H9 (cell line): ENCODE results near the gene CCDC33. TPM values are rescaled to one million over a fixed set of nuclear protein-coding genes. Genes with fewer than 3 reads are reported as not detected.

Source experiments
- DNase-seq: peaks from one replicate; pipeline ENCODE4 v3.0.0-alpha.2; 2017
- H2AFZ ChIP-seq: one replicate; pipeline ENCODE4 v1.6.1; 2013; ENCODE audit warnings: mild to moderate bottlenecking, low read length, control low read depth, moderate library complexity
- H2AK5ac ChIP-seq: 2 replicates; pipeline ENCODE4 v1.6.1; 2013; ENCODE audit warnings: low read length, control low read depth, mixed read lengths; ENCODE audit not compliant: insufficient read length
- H2BK120ac ChIP-seq: one replicate; pipeline ENCODE4 v1.6.1; 2013; ENCODE audit warnings: low read depth, mild to moderate bottlenecking, low read length, control low read depth, inconsistent platforms; ENCODE audit not compliant: poor library complexity, severe bottlenecking
- H2BK12ac ChIP-seq: 2 replicates; pipeline ENCODE4 v1.6.1; 2013; ENCODE audit warnings: low read length, control low read depth, mixed read lengths, low read depth; ENCODE audit not compliant: insufficient read length
- H2BK15ac ChIP-seq: 2 replicates; pipeline ENCODE4 v1.6.1; 2013; ENCODE audit warnings: low read depth, low read length, control low read depth
- H2BK20ac ChIP-seq: one replicate; pipeline ENCODE4 v1.6.1; 2013; ENCODE audit warnings: low read depth, mild to moderate bottlenecking, low read length, control low read depth, inconsistent platforms; ENCODE audit not compliant: poor library complexity, severe bottlenecking
- H2BK5ac ChIP-seq: 2 replicates; pipeline ENCODE4 v1.6.1; 2013; ENCODE audit warnings: low read length, control low read depth, mixed read lengths; ENCODE audit not compliant: insufficient read length
- H3K14ac ChIP-seq: 2 replicates; pipeline ENCODE4 v1.6.1; 2013; ENCODE audit warnings: low read length, control low read depth; ENCODE audit not compliant: insufficient read depth
- H3K18ac ChIP-seq: 2 replicates; pipeline ENCODE4 v1.6.1; 2013; ENCODE audit warnings: low read depth, mild to moderate bottlenecking, mixed read lengths, low read length, control low read depth; ENCODE audit not compliant: insufficient read length
- H3K23ac ChIP-seq: 2 replicates; pipeline ENCODE4 v1.6.1; 2013; ENCODE audit warnings: low read length, control low read depth, mixed read lengths, low read depth; ENCODE audit not compliant: insufficient read length
- H3K23me2 ChIP-seq: 2 replicates; pipeline ENCODE4 v1.6.1; 2013; ENCODE audit warnings: low read depth, mild to moderate bottlenecking, mixed read lengths, low read length, control low read depth; ENCODE audit not compliant: insufficient read length, poor library complexity, severe bottlenecking
- H3K27ac ChIP-seq: 2 replicates; pipeline ENCODE4 v1.5.1; 2013; ENCODE audit warnings: low read length, control low read depth, mixed read lengths, low read depth; ENCODE audit not compliant: insufficient read length
- H3K27me3 ChIP-seq: 2 replicates; pipeline ENCODE4 v1.6.1; 2013; ENCODE audit warnings: low read length, control low read depth, inconsistent platforms; ENCODE audit not compliant: insufficient read depth
- H3K4ac ChIP-seq: 2 replicates; pipeline ENCODE4 v1.6.1; 2013; ENCODE audit warnings: low read depth, mild to moderate bottlenecking, control low read depth, inconsistent platforms, low read length, moderate library complexity
- H3K4me1 ChIP-seq: 2 replicates; pipeline ENCODE4 v1.6.1; 2013; ENCODE audit warnings: low read length, control low read depth, inconsistent platforms; ENCODE audit not compliant: insufficient read depth
- H3K4me2 ChIP-seq: 2 replicates; pipeline ENCODE4 v1.6.1; 2013; ENCODE audit warnings: low read length, control low read depth, mixed read lengths; ENCODE audit not compliant: insufficient read length, insufficient read depth
- H3K56ac ChIP-seq: 2 replicates; pipeline ENCODE4 v1.6.1; 2013; ENCODE audit warnings: low read depth, mild to moderate bottlenecking, mixed read lengths, low read length, control low read depth; ENCODE audit not compliant: insufficient read length
- H3K79me1 ChIP-seq: 2 replicates; pipeline ENCODE4 v1.6.1; 2013; ENCODE audit warnings: low read depth, mild to moderate bottlenecking, moderate library complexity, low read length, control low read depth, inconsistent platforms; ENCODE audit not compliant: insufficient read depth, poor library complexity, severe bottlenecking
- H3K79me2 ChIP-seq: 2 replicates; pipeline ENCODE4 v1.6.1; 2013; ENCODE audit warnings: low read length, control low read depth, inconsistent platforms; ENCODE audit not compliant: insufficient read depth
- H3K9ac ChIP-seq: 2 replicates; pipeline ENCODE4 v1.6.1; 2013; ENCODE audit warnings: low read length, control low read depth, mixed read lengths; ENCODE audit not compliant: insufficient read length; ENCODE audit errors: extremely low read depth
- H3K9me3 ChIP-seq: one replicate; pipeline ENCODE4 v1.6.1; 2013; ENCODE audit warnings: low read depth, low read length, inconsistent platforms; ENCODE audit not compliant: control insufficient read depth
- H3T11ph ChIP-seq: one replicate; pipeline ENCODE4 v1.6.1; 2013; ENCODE audit warnings: mild to moderate bottlenecking, low read length, control low read depth, inconsistent platforms
- H4K20me1 ChIP-seq: one replicate; pipeline ENCODE4 v1.6.1; 2013; ENCODE audit not compliant: control insufficient read depth, insufficient read length, insufficient read depth
- H4K5ac ChIP-seq: 2 replicates; pipeline ENCODE4 v1.6.1; 2013; ENCODE audit warnings: low read depth, mild to moderate bottlenecking, mixed read lengths, low read length, control low read depth; ENCODE audit not compliant: insufficient read length
- H4K8ac ChIP-seq: replicated peaks from 2 replicates; pipeline ENCODE4 v1.6.1; 2013; ENCODE audit warnings: low read length, control low read depth, mixed read lengths, low read depth; ENCODE audit not compliant: insufficient read length
- H4K91ac ChIP-seq: 2 replicates; pipeline ENCODE4 v1.6.1; 2013; ENCODE audit warnings: low read depth, mild to moderate bottlenecking, moderate library complexity, mixed read lengths, low read length, control low read depth; ENCODE audit not compliant: insufficient read length
- H3K27ac Mint-ChIP-seq, 3 experiments: 2 replicates in 2 of 3; 3 replicates in 1 of 3; pipeline ENCODE4 v1.8.0; 2020 to 2021; ENCODE audit warnings: mixed read lengths in 3 of 3, mild to moderate bottlenecking in 1 of 3, moderate library complexity in 1 of 3
- H3K27me3 Mint-ChIP-seq: 2 replicates; pipeline ENCODE4 v1.8.0; 2021; ENCODE audit warnings: low read depth, mild to moderate bottlenecking, moderate library complexity, mixed read lengths
- H3K36me3 Mint-ChIP-seq, 3 experiments: 2 replicates in 2 of 3; 3 replicates in 1 of 3; pipeline ENCODE4 v1.8.0; 2020 to 2021; ENCODE audit warnings: low read depth in 3 of 3, mixed read lengths in 3 of 3; ENCODE audit not compliant: insufficient read depth in 1 of 3
- H3K4me1 Mint-ChIP-seq, 2 experiments: 2 replicates each; pipeline ENCODE4 v1.8.0; 2020; ENCODE audit warnings: mixed read lengths in 2 of 2
- H3K4me3 Mint-ChIP-seq, 2 experiments: 2 replicates in 1 of 2; 3 replicates in 1 of 2; pipeline ENCODE4 v1.8.0; 2020 to 2021; ENCODE audit warnings: mild to moderate bottlenecking in 2 of 2, mixed read lengths in 2 of 2, moderate library complexity in 1 of 2
- H3K9me3 Mint-ChIP-seq, 2 experiments: 2 replicates in 1 of 2; 3 replicates in 1 of 2; pipeline ENCODE4 v1.8.0; 2020; ENCODE audit warnings: mild to moderate bottlenecking in 2 of 2, mixed read lengths in 2 of 2, moderate library complexity in 1 of 2
- WGBS: extraction: QIAGEN DNeasy Blood & Tissue Kit; methylation state at CpG from one replicate; pipeline ENCODE4 v1.1.7; 2013; ENCODE audit warnings: missing lambda C conversion rate, low lambda C conversion rate, mixed read lengths; ENCODE audit not compliant: insufficient read length; ENCODE audit errors: extremely low coverage; 5-methylcytosine and 5-hydroxymethylcytosine counted together
- total RNA-seq: library from RNA; stranded (reverse); gene quantifications from 2 replicates; pipeline ENCODE4 v1.2.1, GENCODE V29; 2021
- TF ChIP-seq, protein P1 (sequence below): fragments of 200-600 bp; sonication (generic); conservative IDR thresholded peaks from 3 replicates; pipeline ENCODE4 v1.8.0; 2021; ENCODE audit warnings: antibody characterized with exemption, mild to moderate bottlenecking

CCDC33 gene
- total RNA-seq, 1 experiment from 2014 or later: 4.6 TPM

DNA sequence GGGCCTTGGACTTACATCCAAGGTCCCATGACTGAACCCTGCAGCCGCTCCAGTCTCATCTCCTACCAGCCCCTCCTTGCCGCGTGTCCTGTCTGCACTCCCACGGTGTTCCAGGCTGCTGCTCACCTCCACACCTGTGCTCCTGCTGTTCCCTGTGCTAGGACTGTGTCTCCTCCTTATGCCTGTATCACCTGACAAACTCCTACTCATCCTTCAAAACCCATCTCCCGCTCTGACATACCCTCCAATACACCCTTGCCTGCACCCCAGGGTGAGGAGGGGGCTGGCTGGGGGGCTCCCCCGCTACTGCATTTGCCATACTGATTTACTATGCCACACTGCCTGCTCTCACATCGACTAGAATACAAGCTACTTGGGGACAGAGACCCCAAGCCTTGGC lies 77.8 kb downstream of the CCDC33 start:
- DNase-seq: no peak
- TF ChIP-seq, protein P1, sequence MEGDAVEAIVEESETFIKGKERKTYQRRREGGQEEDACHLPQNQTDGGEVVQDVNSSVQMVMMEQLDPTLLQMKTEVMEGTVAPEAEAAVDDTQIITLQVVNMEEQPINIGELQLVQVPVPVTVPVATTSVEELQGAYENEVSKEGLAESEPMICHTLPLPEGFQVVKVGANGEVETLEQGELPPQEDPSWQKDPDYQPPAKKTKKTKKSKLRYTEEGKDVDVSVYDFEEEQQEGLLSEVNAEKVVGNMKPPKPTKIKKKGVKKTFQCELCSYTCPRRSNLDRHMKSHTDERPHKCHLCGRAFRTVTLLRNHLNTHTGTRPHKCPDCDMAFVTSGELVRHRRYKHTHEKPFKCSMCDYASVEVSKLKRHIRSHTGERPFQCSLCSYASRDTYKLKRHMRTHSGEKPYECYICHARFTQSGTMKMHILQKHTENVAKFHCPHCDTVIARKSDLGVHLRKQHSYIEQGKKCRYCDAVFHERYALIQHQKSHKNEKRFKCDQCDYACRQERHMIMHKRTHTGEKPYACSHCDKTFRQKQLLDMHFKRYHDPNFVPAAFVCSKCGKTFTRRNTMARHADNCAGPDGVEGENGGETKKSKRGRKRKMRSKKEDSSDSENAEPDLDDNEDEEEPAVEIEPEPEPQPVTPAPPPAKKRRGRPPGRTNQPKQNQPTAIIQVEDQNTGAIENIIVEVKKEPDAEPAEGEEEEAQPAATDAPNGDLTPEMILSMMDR: no peak
- Histone ChIP-seq H3K4me2 (no peak overlapping the region), H3K23ac (no peak overlapping the region), H2BK20ac (no peak overlapping the region), H3K79me2 (no peaks in the 10 kb centered on the region), H3K56ac (no peak overlapping the region), H3K79me1 (no peaks in the 10 kb centered on the region), H3K27ac (no peak overlapping the region), H3K27me3 (no peaks in the 10 kb centered on the region), H2BK15ac (no peak overlapping the region), H2AK5ac (no peak overlapping the region), H4K8ac (no peak overlapping the region), H2BK12ac (no peak overlapping the region), H3K9me3 (no peaks in the 10 kb centered on the region), H2BK5ac (no peak overlapping the region), H2AFZ (no peak overlapping the region), H4K20me1 (no peaks in the 10 kb centered on the region), H3K4ac (no peak overlapping the region), H3K4me1 (no peaks in the 10 kb centered on the region; the same call in 1 of the 2 replicates), H4K5ac (no peak overlapping the region), H3T11ph (no peak overlapping the region), H3K18ac (no peak overlapping the region), H2BK120ac (no peak overlapping the region), H4K91ac (no peak overlapping the region), H3K23me2 (no peaks in the 10 kb centered on the region), H3K14ac (no peak overlapping the region; the same call in 1 of the 2 replicates), H3K9ac (no peak overlapping the region)
- H3K9me3 Mint-ChIP-seq: no peaks in the 10 kb centered on the region
- H3K4me1 Mint-ChIP-seq: peaks cover 30 to 62% of the 10 kb centered on the region in 2 experiments
- no peaks in the 10 kb centered on the region for H3K36me3 Mint-ChIP-seq
- no CpG with 5 or more reads among the region's 7 CpGs for WGBS
- H3K27ac Mint-ChIP-seq: peak overlapping the region in 1 of 3 experiments; percentile 79; a peak in 1 of 7 replicates
- H3K27me3 Mint-ChIP-seq: peaks cover 22% of the 10 kb centered on the region
- no peak overlapping the region for H3K4me3 Mint-ChIP-seq
